ENCODE measurements around the gene C1orf159.
"Not testable (repeated sequence)": the region's sequence is repeated elsewhere in the genome, so short reads cannot be mapped to it uniquely, and the experiment has no call there.

Gene C1orf159

GRCh38 chr1:1063945-1064831 is 51.7 kb downstream of the C1orf159 start:
- DNase-seq = no peak

- no peak for DNase-seq
Observed at GRCh38 chr1:1063261-1063944, 52.5 kb downstream of the C1orf159 start.

GRCh38 chr1:1062348-1063163 is 53.3 kb downstream of the C1orf159 start:
- no peak for DNase-seq

- no peak for DNase-seq
Observed at GRCh38 chr1:1061682-1062345, 54.1 kb downstream of the C1orf159 start.

- DNase-seq = no peak
Observed at GRCh38 chr1:1060281-1061000, 55.4 kb downstream of the C1orf159 start.

- no peak for DNase-seq
Observed at GRCh38 chr1:1059494-1060280, 56.2 kb downstream of the C1orf159 start.

GRCh38 chr1:1058921-1059493 is 56.9 kb downstream of the C1orf159 start:
- no peak for DNase-seq

- DNase-seq = no peak
Observed at GRCh38 chr1:1058088-1058905, 57.6 kb downstream of the C1orf159 start.

GRCh38 chr1:1057769-1058087 is 58.2 kb downstream of the C1orf159 start:
- DNase-seq = not testable (repeated sequence)

GRCh38 chr1:1055841-1056736 is 59.8 kb downstream of the C1orf159 start:
- DNase-seq = no peak

GRCh38 chr1:1054971-1055370 is 60.9 kb downstream of the C1orf159 start:
- DNase-seq = no peak

- DNase-seq = no peak
Observed at GRCh38 chr1:1054099-1054700, 61.7 kb downstream of the C1orf159 start.

- no peak for DNase-seq
Observed at GRCh38 chr1:1053682-1054081, 62.2 kb downstream of the C1orf159 start.

- no peak for DNase-seq
Observed at GRCh38 chr1:1053022-1053421, 62.9 kb downstream of the C1orf159 start.

GRCh38 chr1:1052003-1052840 is 63.7 kb downstream of the C1orf159 start:
- DNase-seq = no peak

- no peak for DNase-seq
Observed at GRCh38 chr1:1051127-1051810, 64.6 kb downstream of the C1orf159 start.

- DNase-seq = no peak
Observed at GRCh38 chr1:1050577-1051052, 65.3 kb downstream of the C1orf159 start.
